Retinal pigment epithelial cell (primary cell): ENCODE results near the gene ACTRT1.

Experiments used
- DNase-seq: peaks from one replicate; pipeline ENCODE4 v3.0.0-alpha.2; 2010; ENCODE audit warnings: low read depth
- H3K4me3 ChIP-seq: 2 replicates; pipeline ENCODE4 v1.5.1; 2011; ENCODE audit warnings: mild to moderate bottlenecking, low read length, control low read depth, moderate library complexity
- TF ChIP-seq, protein P1 (sequence below): conservative IDR thresholded peaks from 2 replicates; pipeline ENCODE4 v1.5.1; 2011; ENCODE audit warnings: low read depth, low read length, control low read depth, inconsistent platforms

ACTRT1 gene

DNA sequence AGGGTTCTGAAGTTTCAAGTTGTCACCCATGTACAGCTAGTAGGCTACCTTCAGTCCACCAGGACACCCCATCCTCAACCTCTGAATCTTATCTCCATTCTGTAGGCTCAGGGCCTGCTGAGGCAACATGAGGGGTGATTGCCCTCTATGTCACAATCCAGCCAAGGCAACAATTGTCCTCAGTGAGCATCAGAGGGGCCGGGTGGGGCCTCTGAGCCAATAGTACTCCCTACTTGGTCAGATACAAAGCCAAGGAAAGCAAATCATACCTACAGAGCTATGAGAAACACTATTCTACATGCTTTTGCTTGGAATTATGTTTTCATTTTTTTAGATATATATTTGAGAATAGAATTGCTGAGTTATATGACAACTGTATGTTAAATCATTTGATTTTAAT, at the start of gene ACTRT1:
Gene ACTRT1, minus strand, starts transcription at position 101 of the 400 bp plus-strand sequence. CDS start 197 bp downstream, outside the sequence.
- no peak for DNase-seq
- no peak within 1 kb of the TSS for H3K4me3 ChIP-seq
- TF ChIP-seq, protein P1, sequence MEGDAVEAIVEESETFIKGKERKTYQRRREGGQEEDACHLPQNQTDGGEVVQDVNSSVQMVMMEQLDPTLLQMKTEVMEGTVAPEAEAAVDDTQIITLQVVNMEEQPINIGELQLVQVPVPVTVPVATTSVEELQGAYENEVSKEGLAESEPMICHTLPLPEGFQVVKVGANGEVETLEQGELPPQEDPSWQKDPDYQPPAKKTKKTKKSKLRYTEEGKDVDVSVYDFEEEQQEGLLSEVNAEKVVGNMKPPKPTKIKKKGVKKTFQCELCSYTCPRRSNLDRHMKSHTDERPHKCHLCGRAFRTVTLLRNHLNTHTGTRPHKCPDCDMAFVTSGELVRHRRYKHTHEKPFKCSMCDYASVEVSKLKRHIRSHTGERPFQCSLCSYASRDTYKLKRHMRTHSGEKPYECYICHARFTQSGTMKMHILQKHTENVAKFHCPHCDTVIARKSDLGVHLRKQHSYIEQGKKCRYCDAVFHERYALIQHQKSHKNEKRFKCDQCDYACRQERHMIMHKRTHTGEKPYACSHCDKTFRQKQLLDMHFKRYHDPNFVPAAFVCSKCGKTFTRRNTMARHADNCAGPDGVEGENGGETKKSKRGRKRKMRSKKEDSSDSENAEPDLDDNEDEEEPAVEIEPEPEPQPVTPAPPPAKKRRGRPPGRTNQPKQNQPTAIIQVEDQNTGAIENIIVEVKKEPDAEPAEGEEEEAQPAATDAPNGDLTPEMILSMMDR, result no peak

DNA sequence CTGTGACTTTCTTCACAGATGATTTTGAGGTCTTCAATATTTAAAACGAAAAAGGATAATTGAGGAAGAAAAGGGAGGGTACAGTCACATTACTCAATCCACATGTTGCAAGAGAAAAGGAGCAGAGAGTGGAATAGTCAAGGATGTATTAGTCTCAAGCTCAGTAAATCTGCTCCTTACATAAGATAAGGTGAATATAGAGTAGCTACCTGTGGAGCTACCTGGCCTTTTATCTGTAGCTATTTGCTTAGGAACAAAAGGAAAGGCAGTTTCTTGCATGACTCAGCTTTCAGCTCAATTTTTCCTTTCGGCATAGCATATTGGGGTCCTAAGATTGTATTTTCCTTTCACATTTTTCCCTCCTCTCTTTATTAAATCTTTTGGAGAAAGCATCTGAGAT, 26.3 kb upstream of the ACTRT1 start:
- no peak for DNase-seq
- TF ChIP-seq, protein P1, result no peak
- no peak overlapping the region for H3K4me3 ChIP-seq

DNA sequence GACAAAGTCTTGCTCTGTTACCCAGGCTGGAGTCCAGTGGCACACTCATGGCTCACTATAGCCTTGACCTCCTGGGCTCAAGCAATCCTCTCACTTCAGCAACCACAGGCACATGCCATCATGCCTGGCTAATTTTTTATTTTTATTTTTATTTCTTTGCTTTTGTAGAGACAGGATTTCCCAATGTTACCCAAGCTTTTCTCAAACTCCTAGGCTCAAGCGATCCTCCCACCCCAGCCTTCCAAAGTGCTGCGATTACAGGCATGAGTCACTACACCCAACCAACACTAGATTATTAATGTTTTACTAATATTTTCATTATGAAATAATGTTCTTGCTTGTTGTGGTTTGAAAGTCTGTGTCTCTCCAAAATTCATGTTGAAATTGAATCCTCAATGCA, 5.2 kb upstream of the ACTRT1 start:
- DNase-seq, result no peak
- TF ChIP-seq, protein P1, result no peak
- no peak overlapping the region for H3K4me3 ChIP-seq

DNA sequence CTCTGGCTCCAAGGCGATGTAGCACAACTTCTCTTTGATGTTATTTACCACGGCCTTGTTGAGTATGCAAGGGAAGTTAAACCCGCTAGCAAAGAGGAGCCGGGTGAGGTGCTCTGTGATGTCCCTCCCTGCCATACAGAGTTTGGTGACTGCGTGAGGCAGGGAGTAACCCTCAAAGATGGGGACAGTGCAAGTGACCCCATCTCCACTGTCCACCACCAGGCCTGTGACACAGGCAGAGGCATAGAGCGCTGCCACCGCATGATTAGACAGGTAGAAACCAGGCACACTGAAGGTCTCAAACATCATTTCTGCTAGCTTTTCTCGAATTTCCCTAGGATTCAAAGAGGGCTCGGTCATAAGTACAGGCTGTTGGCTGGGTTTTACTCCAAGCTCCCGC, 677 bp downstream of the ACTRT1 start:
- TF ChIP-seq, protein P1, result no peak
- DNase-seq, result no peak
- H3K4me3 ChIP-seq, result no peak overlapping the region

DNA sequence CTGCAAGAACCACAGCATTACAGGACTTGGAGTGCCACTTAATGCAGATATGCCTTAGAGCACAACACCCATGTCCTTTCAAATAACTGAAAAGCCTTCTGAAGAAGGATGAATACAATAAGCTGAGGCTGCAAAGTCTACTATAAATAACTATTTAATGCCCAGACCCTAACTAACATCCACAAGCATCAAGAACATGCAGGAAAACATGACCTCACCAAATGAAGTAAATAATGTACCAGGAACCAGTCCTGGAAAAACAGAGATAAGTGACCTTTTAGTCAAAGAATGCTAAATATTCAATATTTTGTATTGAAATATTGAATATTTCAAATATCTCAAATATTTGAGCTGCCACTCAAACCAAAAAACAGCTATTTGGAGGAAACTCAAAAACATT, 16.9 kb downstream of the ACTRT1 start:
- DNase-seq, result no peak
- H3K4me3 ChIP-seq, result no peak overlapping the region
- TF ChIP-seq, protein P1, result no peak

DNA sequence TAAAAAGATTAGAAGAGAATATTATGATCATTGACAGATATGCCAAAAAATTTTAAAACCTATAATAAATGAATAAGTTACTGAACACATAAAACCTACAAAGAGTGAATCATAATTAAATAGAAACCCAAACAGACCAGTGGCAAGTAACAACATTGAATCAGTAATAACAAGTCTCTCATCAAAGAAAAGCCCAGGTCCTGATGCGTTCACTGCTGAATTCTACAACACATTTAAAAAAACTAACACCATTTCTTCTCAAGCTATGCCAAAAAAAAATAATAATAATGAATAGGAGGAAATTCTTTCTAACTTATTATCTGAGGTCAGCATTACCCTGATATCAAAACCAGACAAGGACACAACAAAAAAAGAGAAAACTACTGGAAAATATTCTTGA, 30.6 kb downstream of the ACTRT1 start:
- H3K4me3 ChIP-seq, result no peak overlapping the region
- TF ChIP-seq, protein P1, result no peak
- DNase-seq, result no peak

DNA sequence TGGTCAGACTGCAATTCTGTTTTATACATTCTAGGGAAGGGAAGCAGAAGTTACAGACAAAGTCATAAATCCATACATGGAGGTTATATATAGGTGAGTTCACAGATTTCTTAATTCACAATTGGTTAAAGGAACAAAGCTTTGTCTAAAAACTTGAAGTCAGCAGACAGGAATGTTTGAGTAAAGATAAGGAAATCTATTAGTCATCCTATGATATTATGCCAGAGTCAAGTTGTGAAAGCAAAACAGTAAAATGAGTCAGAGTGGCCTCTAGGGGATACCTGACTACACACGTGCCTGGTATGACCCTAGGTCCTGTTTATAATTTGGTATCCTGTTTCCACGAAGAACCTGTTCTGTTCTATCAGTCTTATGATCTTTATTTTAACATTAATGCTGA, 31.5 kb downstream of the ACTRT1 start:
- no peak overlapping the region for H3K4me3 ChIP-seq
- TF ChIP-seq, protein P1, result no peak
- DNase-seq, result peak; percentile 30
